Astrocyte of the spinal cord (primary cell): ENCODE results near the gene ST3GAL3.

ENCODE experiments used
- DNase-seq: peaks from one replicate; pipeline ENCODE4 v3.0.0; 2011; ENCODE audit warnings: low read depth, low spot score
- H3K4me3 ChIP-seq: 2 replicates; pipeline ENCODE4 v1.5.1; 2011; ENCODE audit warnings: low read depth, mild to moderate bottlenecking, low read length, moderate library complexity
- CTCF ChIP-seq: IDR thresholded peaks from 2 replicates; pipeline ENCODE4 v1.5.1; 2012; ENCODE audit warnings: low read depth, mild to moderate bottlenecking, low read length, inconsistent platforms
- in situ Hi-C: cut with HindIII; loops from 2 replicates; pipeline ENCODE4 v1.10.0; 2017; ENCODE audit warnings: low sequenced_read_pairs

The ST3GAL3 gene

GRCh38 chr1:43902058-43902831 is 194.9 kb downstream of the ST3GAL3 start:
- H3K4me3 ChIP-seq, result no peak overlapping the region
- no peak for DNase-seq
- TF ChIP-seq CTCF, result no peak
- in situ Hi-C loops, result no loop called here

DNA sequence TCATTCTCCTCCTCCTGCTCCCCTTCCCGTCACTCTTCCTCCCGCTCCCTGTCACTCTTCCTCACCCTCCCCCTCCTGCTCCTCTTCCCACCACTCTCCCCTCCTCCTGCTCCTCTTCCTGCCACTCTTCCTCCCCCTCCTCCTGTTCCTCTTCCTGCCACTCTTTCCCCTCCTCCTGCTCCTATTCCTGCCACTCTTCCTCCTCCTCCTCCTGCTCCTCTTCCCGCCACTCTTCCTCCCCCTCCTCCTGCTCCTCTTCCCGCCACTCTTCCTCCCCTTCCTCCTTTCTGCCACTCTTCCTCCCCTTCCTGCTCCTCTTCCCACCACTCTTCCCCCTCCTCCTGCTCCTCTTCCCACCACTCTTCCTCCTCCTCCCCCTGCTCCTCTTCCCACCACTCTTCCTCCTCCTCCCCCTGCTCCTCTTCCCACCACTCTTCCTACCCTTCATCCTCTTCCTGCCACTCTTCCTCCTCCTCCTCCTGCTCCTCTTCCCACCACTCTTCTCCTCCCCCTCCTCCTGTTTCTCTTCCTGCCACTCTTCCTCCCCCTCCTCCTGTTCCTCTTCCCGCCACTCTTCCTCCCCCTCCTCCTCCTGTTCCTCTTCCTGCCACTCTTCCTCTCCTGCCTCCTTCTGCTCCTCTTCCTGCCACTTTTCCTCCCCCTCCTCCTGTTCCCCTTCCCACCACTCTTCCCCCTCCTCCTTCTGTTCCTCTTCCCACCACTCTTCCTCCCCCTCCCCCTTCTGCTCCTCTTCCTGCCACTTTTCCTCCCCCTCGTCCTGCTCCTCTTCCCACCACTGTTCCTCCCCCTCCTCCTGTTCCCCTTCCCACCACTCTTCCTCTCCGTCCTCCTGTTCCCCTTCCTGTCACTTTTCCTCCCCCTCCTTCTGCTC is 197.6 kb downstream of the ST3GAL3 start:
- no peak for DNase-seq
- in situ Hi-C loops, result no loop called here
- H3K4me3 ChIP-seq, result no peak overlapping the region
- no peak for TF ChIP-seq CTCF

GRCh38 chr1:43908226-43908625 is 200.9 kb downstream of the ST3GAL3 start:
- in situ Hi-C loops, result no loop called here

GRCh38 chr1:43908858-43909257 is 201.5 kb downstream of the ST3GAL3 start:
- peak; percentile 18 for TF ChIP-seq CTCF
- in situ Hi-C loops, result no loop called here
- no peak for DNase-seq
- no peak overlapping the region for H3K4me3 ChIP-seq

More at GRCh38 chr1:43908226-43908625, 200.9 kb downstream of the ST3GAL3 start:
- no peak overlapping the region for H3K4me3 ChIP-seq
- DNase-seq, result no peak
- TF ChIP-seq CTCF, result no peak

GRCh38 chr1:43910343-43910742 is 203.0 kb downstream of the ST3GAL3 start:
- TF ChIP-seq CTCF, result no peak
- in situ Hi-C loops, result no loop called here
- no peak overlapping the region for H3K4me3 ChIP-seq
- DNase-seq, result no peak

DNA sequence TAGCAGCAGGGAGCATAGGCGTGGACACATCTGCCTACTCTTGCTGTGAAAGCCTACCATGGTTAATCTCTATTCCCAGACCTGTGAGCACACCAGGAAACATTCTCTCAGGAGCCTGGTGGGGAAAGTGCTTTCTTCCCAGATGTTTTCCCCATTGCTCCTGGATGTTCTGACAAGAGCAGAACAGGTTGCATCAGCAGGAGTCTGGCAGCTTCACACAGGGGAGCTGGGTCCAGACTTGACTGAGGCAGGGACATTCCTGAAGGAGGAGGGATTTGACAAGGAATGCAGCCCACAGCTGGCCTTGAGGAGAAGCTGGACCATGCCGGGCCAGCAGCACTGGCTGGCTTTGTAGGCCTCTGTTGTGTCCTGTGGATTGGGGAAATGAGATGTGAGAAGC is 205.3 kb downstream of the ST3GAL3 start:
- peak; percentile 61 for DNase-seq
- TF ChIP-seq CTCF, result no peak
- in situ Hi-C loops, result no loop called here
- H3K4me3 ChIP-seq, result no peak overlapping the region
